K562 (cell line): Measurements from ENCODE around the gene LSM4. TPM values are rescaled to one million over a fixed set of nuclear protein-coding genes. Genes with fewer than 3 reads are reported as not detected.
A peak's percentile ranks its signal among the peaks of the same experiment; 100 is the strongest.

Experiments used
- ATF2 ChIP-seq: sonication (generic); formaldehyde crosslinking; IDR thresholded peaks from 2 replicates; pipeline ENCODE4 v1.8.1; 2022; ENCODE audit warnings: missing genetic modification reagents
- BRD9 ChIP-seq: fragments of 450-650 bp; IDR thresholded peaks from 2 replicates; pipeline ENCODE4 v1.6.1; 2018; ENCODE audit warnings: low read depth; ENCODE audit not compliant: partially characterized antibody
- CAMTA2 ChIP-seq: fragments of 250-450 bp; sonication (Bioruptor Pico); conservative IDR thresholded peaks from 2 replicates; pipeline ENCODE4 v1.5.1; 2022
- CBFA2T2 ChIP-seq: fragments of 450-650 bp; conservative IDR thresholded peaks from 2 replicates; pipeline ENCODE4 v1.6.1; 2017; ENCODE audit warnings: mild to moderate bottlenecking
- CXXC5 ChIP-seq: fragments of 250-450 bp; sonication (Bioruptor Pico); IDR thresholded peaks from 2 replicates; pipeline ENCODE4 v1.8.0; 2022; ENCODE audit warnings: inconsistent platforms, mild to moderate bottlenecking, moderate library complexity
- FOS ChIP-seq: IDR thresholded peaks from 3 replicates; pipeline ENCODE4 v1.6.1; 2011; ENCODE audit not compliant: insufficient read length; ENCODE audit errors: extremely low read depth
- HDAC3 ChIP-seq: fragments of 450-650 bp; IDR thresholded peaks from 2 replicates; pipeline ENCODE4 v1.6.1; 2018; ENCODE audit warnings: borderline replicate concordance, mild to moderate bottlenecking, moderate library complexity; ENCODE audit not compliant: partially characterized antibody
- HDAC6 ChIP-seq: IDR thresholded peaks from 2 replicates; pipeline ENCODE4 v1.6.1; 2012; ENCODE audit warnings: low read depth, mild to moderate bottlenecking, control low read depth, inconsistent platforms, low read length, moderate library complexity
- HDGF ChIP-seq: fragments of 450-650 bp; IDR thresholded peaks from 2 replicates; pipeline ENCODE4 v1.6.1; 2016
- MAX ChIP-seq: sonication (generic); formaldehyde crosslinking; IDR thresholded peaks from 2 replicates; pipeline ENCODE4 v1.9.0; 2022; ENCODE audit warnings: mild to moderate bottlenecking, missing genetic modification reagents
- MBD2 ChIP-seq: sonication (generic); IDR thresholded peaks from 2 replicates; pipeline ENCODE4 v1.6.1; 2016; ENCODE audit warnings: low read depth, borderline replicate concordance
- MECOM ChIP-seq: fragments of 250-450 bp; sonication (Bioruptor Pico); IDR thresholded peaks from 2 replicates; pipeline ENCODE4 v1.8.0; 2022; ENCODE audit warnings: inconsistent platforms
- MLX ChIP-seq, 2 experiments: fragments of 450-650 bp in 1 of 2; sonication (generic) in 1 of 2; formaldehyde crosslinking; conservative IDR thresholded peaks; 2 replicates each; pipeline versions ENCODE4 v1.4.0 to v1.8.1; 2020 to 2022; ENCODE audit warnings: mild to moderate bottlenecking in 1 of 2, missing genetic modification reagents in 1 of 2
- NKRF ChIP-seq: fragments of 450-650 bp; IDR thresholded peaks from 2 replicates; pipeline ENCODE4 v1.6.1; 2016; ENCODE audit warnings: borderline replicate concordance
- NR3C1 ChIP-seq: sonication (generic); formaldehyde crosslinking; IDR thresholded peaks from 2 replicates; pipeline ENCODE4 v1.8.1; 2022; ENCODE audit warnings: missing genetic modification reagents
- POLR2G ChIP-seq: fragments of 200-400 bp; formaldehyde crosslinking; IDR thresholded peaks from 2 replicates; pipeline ENCODE4 v1.6.1; 2017; ENCODE audit warnings: low read depth, mild to moderate bottlenecking, antibody characterized with exemption, low read length, moderate library complexity
- POU5F1 ChIP-seq: fragments of 150-350 bp; IDR thresholded peaks from 2 replicates; pipeline ENCODE4 v1.6.1; 2014; ENCODE audit warnings: borderline replicate concordance, low read length, low read depth, mild to moderate bottlenecking; ENCODE audit not compliant: partially characterized antibody
- PTRF ChIP-seq: fragments of 450-650 bp; IDR thresholded peaks from 2 replicates; pipeline ENCODE4 v1.6.1; 2016; ENCODE audit warnings: mild to moderate bottlenecking, missing genetic modification characterization, missing compliant biosample characterization
- RBFOX2 ChIP-seq: fragments of 200-400 bp; formaldehyde crosslinking; IDR thresholded peaks from 2 replicates; pipeline ENCODE4 v1.6.1; 2017; ENCODE audit warnings: low read depth, mild to moderate bottlenecking, low read length, moderate library complexity
- SNIP1 ChIP-seq: fragments of 450-650 bp; IDR thresholded peaks from 2 replicates; pipeline ENCODE4 v1.7.1; 2017; ENCODE audit warnings: low read depth, mild to moderate bottlenecking
- SOX6 ChIP-seq: fragments of 450-650 bp; IDR thresholded peaks from 2 replicates; pipeline ENCODE4 v1.6.1; 2014; ENCODE audit warnings: mild to moderate bottlenecking
- THAP12 ChIP-seq: fragments of 250-450 bp; sonication (Bioruptor Pico); IDR thresholded peaks from 2 replicates; pipeline ENCODE4 v1.9.0; 2021; ENCODE audit warnings: mild to moderate bottlenecking, inconsistent platforms
- ZFPM2 ChIP-seq: fragments of 250-450 bp; sonication (Bioruptor Pico); IDR thresholded peaks from 2 replicates; pipeline ENCODE4 v1.5.1; 2022; ENCODE audit warnings: mild to moderate bottlenecking
- ZNF253 ChIP-seq: fragments of 250-450 bp; sonication (Bioruptor Pico); conservative IDR thresholded peaks from 2 replicates; pipeline ENCODE4 v1.6.1; 2021; ENCODE audit warnings: mild to moderate bottlenecking
- ZNF75A ChIP-seq: fragments of 450-650 bp; formaldehyde crosslinking; IDR thresholded peaks from 2 replicates; pipeline ENCODE4 v1.4.0; 2020; ENCODE audit warnings: mild to moderate bottlenecking
- polyA plus RNA-seq, 8 experiments: library from polyadenylated mRNA; depleted of rRNA in 4 of 8; stranded (reverse) in 5 of 8; unstranded in 3 of 8; fragments of >200 nt; fragmentation: Nextera tagmentation in 2 of 8; fragmentation: Illumina TruSeq in 1 of 8; extraction: Ambion mirVana in 2 of 8; extraction: Trizol in 1 of 8; gene quantifications; 2 replicates each; pipeline versions ENCODE4 v1.2.1 to v1.2.3, GENCODE V29; 2011 to 2014; ENCODE audit warnings: inconsistent platforms in 1 of 8, missing spikeins in 1 of 8
- total RNA-seq, 7 experiments: library from RNA; depleted of rRNA in 6 of 7; stranded (reverse); fragments of >200 nt in 6 of 7; fragmentation: Illumina TruSeq in 2 of 7; extraction: Trizol in 2 of 7; gene quantifications; 2 replicates each; pipeline versions ENCODE4 v1.2.1 to v1.2.3, GENCODE V29; 2011 to 2021; ENCODE audit warnings: low replicate concordance in 1 of 7

Gene LSM4
- total and polyA plus RNA-seq, 9 of the 15 experiments (the other 6 are each of a cell fraction or from before 2014, with no cell fraction given) = 11.9 to 763 (median 202) TPM

GRCh38 chr19:18366021-18366435 is 43.2 kb upstream of the LSM4 start (continued):
- TF ChIP-seq MLX (CRISPR knock-in tag; conservative IDR thresholded peaks at IDR 0.05) (no peak), MAX (CRISPR knock-in tag) (no peak), NR3C1 (no peak), ZNF253 (CRISPR knock-in tag) (no peak), CBFA2T2 (no peak), POLR2G (no peak), ATF2 (CRISPR knock-in tag) (no peak), MECOM (no peak), THAP12 (CRISPR knock-in tag) (no peak), HDGF (no peak), ZFPM2 (CRISPR knock-in tag) (no peak), CAMTA2 (CRISPR knock-in tag) (no peak), CXXC5 (CRISPR knock-in tag) (peak; percentile 36; the same call in 1 of the 2 replicates), HDAC3 (no peak), NKRF (no peak), POU5F1 (no peak), SOX6 (peak; percentile 66), PTRF (tag) (peak; percentile 23; the same call in 1 of the 2 replicates), FOS (no peak), RBFOX2 (no peak), HDAC6 (no peak), SNIP1 (no peak), ZNF75A (CRISPR knock-in tag) (no peak), BRD9 (no peak), MBD2 (no peak)
